MM.1S (cell line): ENCODE data around the gene RDH14.

Experiments
- DNase-seq: peaks from one replicate; pipeline ENCODE4 v3.0.0-alpha.2; 2015
- H2AFZ ChIP-seq: fragments of 300-600 bp; sonication (generic); 2 replicates; pipeline ENCODE4 v1.6.0; 2016; ENCODE audit warnings: antibody characterized with exemption, low read length
- H3F3A ChIP-seq: fragments of 300-600 bp; sonication (generic); 2 replicates; pipeline ENCODE4 v1.6.1; 2016; ENCODE audit warnings: mild to moderate bottlenecking, antibody characterized with exemption, low read length, moderate library complexity, mixed read lengths; ENCODE audit not compliant: insufficient read depth
- H3K27ac ChIP-seq: fragments of 300-600 bp; sonication (generic); 2 replicates; pipeline ENCODE4 v1.5.1; 2016; ENCODE audit warnings: mild to moderate bottlenecking, low read length
- H3K27me3 ChIP-seq: fragments of 300-600 bp; sonication (generic); replicated peaks from 2 replicates; pipeline ENCODE4 v1.6.0; 2016; ENCODE audit warnings: low read length; ENCODE audit not compliant: insufficient read depth
- H3K36me3 ChIP-seq: fragments of 300-600 bp; sonication (generic); replicated peaks from 2 replicates; pipeline ENCODE4 v1.6.1; 2016; ENCODE audit warnings: mild to moderate bottlenecking, low read length, mixed read lengths; ENCODE audit not compliant: insufficient read depth
- H3K4me1 ChIP-seq: fragments of 300-600 bp; sonication (generic); 2 replicates; pipeline ENCODE4 v1.6.1; 2016; ENCODE audit warnings: low read length, mixed read lengths
- H3K4me2 ChIP-seq: fragments of 300-600 bp; sonication (generic); 2 replicates; pipeline ENCODE4 v1.6.0; 2016; ENCODE audit warnings: low read depth, low read length
- H3K4me3 ChIP-seq: fragments of 300-600 bp; sonication (generic); 2 replicates; pipeline ENCODE4 v1.5.1; 2016; ENCODE audit warnings: low read length, mixed read lengths
- H3K79me2 ChIP-seq: fragments of 300-600 bp; sonication (generic); 2 replicates; pipeline ENCODE4 v1.6.1; 2016; ENCODE audit warnings: mixed run types, low read length, mixed read lengths
- H3K9ac ChIP-seq: fragments of 300-600 bp; sonication (generic); 2 replicates; pipeline ENCODE4 v1.6.1; 2016; ENCODE audit warnings: low read length, mixed read lengths
- H3K9me2 ChIP-seq: fragments of 300-600 bp; sonication (generic); replicated peaks from 2 replicates; pipeline ENCODE4 v1.6.1; 2016; ENCODE audit warnings: mild to moderate bottlenecking, low read length, mixed read lengths; ENCODE audit not compliant: insufficient read depth
- H3K9me3 ChIP-seq: fragments of 300-600 bp; sonication (generic); replicated peaks from 2 replicates; pipeline ENCODE4 v1.6.1; 2016; ENCODE audit warnings: mild to moderate bottlenecking, low read length, mixed read lengths; ENCODE audit not compliant: insufficient read depth
- H4K20me1 ChIP-seq: fragments of 300-600 bp; sonication (generic); 2 replicates; pipeline ENCODE4 v1.6.1; 2016; ENCODE audit warnings: mild to moderate bottlenecking, low read length, moderate library complexity, mixed read lengths; ENCODE audit not compliant: insufficient read depth
- EZH2 ChIP-seq: fragments of 300-600 bp; sonication (generic); optimal IDR thresholded peaks from 2 replicates; pipeline ENCODE3; 2017; ENCODE audit warnings: low read depth, mild to moderate bottlenecking, antibody characterized with exemption, low read length, mixed read lengths
- EZH2phosphoT487 ChIP-seq: fragments of 300-600 bp; sonication (generic); IDR thresholded peaks from 2 replicates; pipeline ENCODE4 v1.6.1; 2018; ENCODE audit warnings: antibody characterized with exemption, low read length
- TF ChIP-seq, protein P1 (sequence below): fragments of 300-600 bp; sonication (generic); IDR thresholded peaks from 2 replicates; pipeline ENCODE4 v1.5.1; 2016; ENCODE audit warnings: antibody characterized with exemption, low read length, mixed read lengths

Gene RDH14

DNA sequence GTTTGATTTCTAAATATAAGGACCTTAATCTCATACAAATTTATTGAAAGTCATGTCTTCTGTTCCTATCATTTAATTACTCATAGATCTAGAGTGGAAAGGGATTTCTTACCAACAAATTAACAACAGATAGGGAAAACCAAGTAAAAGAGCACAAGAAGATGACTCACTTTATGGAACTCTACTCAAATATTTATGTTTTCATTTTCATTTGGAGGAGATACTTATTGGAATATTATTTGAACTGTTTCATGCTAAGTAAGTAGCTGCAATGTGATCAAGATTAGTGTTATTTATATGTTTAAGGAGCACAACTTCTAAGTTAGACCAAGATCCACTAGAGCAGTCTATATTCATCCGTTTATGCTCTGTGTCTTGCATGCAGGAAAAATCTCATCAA, 27.6 kb upstream of the RDH14 start:
- Histone ChIP-seq H4K20me1 (no peaks in the 10 kb centered on the region), H3K9ac (no peak overlapping the region), H3K9me3 (no peaks in the 10 kb centered on the region), H3K79me2 (no peaks in the 10 kb centered on the region), H3K4me3 (no peak overlapping the region), H2AFZ (no peak overlapping the region), H3K9me2 (no peaks in the 10 kb centered on the region), H3F3A (no peaks in the 10 kb centered on the region), H3K27ac (no peak overlapping the region), H3K4me1 (no peaks in the 10 kb centered on the region), H3K4me2 (no peak overlapping the region), H3K36me3 (no peaks in the 10 kb centered on the region), H3K27me3 (no peaks in the 10 kb centered on the region)
- DNase-seq: no peak
- TF ChIP-seq EZH2: no peak

DNA sequence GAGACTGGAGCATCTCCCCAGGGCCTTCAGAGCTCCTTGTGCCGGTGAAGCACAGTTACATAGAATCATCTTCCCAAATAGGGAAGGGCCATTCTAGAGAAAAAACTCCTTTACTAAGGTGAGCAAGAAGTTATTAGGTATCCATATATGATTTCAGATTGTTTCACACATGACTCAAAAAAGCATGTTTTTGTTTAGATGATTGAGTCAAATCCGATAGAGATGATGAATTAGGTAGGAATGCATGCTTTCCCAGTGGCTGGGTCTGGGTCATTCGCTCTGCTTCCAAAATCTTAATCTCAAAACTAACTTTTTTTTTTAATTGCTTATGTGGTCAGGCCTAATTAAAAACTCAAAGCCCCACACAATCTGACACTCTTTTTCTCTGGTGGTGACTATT, 25.1 kb upstream of the RDH14 start:
- H3K4me2 ChIP-seq: no peak overlapping the region
- no peaks in the 10 kb centered on the region for H3K4me1 ChIP-seq
- H4K20me1 ChIP-seq: no peaks in the 10 kb centered on the region
- H3K9me2 ChIP-seq: no peaks in the 10 kb centered on the region
- H3K27ac ChIP-seq: no peak overlapping the region
- H3F3A ChIP-seq: no peaks in the 10 kb centered on the region
- no peaks in the 10 kb centered on the region for H3K79me2 ChIP-seq
- no peak for DNase-seq
- no peak overlapping the region for H2AFZ ChIP-seq
- no peaks in the 10 kb centered on the region for H3K36me3 ChIP-seq
- no peaks in the 10 kb centered on the region for H3K9me3 ChIP-seq
- TF ChIP-seq EZH2: no peak
- no peak for TF ChIP-seq EZH2phosphoT487
- TF ChIP-seq, protein P1, sequence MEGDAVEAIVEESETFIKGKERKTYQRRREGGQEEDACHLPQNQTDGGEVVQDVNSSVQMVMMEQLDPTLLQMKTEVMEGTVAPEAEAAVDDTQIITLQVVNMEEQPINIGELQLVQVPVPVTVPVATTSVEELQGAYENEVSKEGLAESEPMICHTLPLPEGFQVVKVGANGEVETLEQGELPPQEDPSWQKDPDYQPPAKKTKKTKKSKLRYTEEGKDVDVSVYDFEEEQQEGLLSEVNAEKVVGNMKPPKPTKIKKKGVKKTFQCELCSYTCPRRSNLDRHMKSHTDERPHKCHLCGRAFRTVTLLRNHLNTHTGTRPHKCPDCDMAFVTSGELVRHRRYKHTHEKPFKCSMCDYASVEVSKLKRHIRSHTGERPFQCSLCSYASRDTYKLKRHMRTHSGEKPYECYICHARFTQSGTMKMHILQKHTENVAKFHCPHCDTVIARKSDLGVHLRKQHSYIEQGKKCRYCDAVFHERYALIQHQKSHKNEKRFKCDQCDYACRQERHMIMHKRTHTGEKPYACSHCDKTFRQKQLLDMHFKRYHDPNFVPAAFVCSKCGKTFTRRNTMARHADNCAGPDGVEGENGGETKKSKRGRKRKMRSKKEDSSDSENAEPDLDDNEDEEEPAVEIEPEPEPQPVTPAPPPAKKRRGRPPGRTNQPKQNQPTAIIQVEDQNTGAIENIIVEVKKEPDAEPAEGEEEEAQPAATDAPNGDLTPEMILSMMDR: no peak
- no peak overlapping the region for H3K9ac ChIP-seq
- H3K4me3 ChIP-seq: no peak overlapping the region
- no peaks in the 10 kb centered on the region for H3K27me3 ChIP-seq

DNA sequence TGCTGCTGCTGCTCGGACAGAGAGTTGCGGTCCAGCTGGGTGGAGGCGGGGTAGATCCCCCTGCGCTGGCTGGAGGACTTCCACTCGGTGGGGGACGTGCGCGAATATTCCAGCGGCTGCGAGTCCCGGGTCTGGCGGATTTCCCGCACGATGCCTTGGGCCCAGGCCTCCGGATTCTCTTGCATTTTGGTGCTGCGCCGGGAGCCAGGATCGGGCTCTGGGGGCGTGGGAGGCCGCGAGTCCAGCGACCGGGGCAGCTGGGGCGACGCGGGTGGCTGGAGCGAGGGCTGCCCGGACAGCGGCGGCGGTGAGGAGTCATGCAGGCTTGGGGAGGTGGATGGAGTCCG, 24.1 kb upstream of the RDH14 start:
- no peak for TF ChIP-seq EZH2
- no peak for TF ChIP-seq EZH2phosphoT487
- TF ChIP-seq, protein P1: no peak
- no peaks in the 10 kb centered on the region for H3K79me2 ChIP-seq

DNA sequence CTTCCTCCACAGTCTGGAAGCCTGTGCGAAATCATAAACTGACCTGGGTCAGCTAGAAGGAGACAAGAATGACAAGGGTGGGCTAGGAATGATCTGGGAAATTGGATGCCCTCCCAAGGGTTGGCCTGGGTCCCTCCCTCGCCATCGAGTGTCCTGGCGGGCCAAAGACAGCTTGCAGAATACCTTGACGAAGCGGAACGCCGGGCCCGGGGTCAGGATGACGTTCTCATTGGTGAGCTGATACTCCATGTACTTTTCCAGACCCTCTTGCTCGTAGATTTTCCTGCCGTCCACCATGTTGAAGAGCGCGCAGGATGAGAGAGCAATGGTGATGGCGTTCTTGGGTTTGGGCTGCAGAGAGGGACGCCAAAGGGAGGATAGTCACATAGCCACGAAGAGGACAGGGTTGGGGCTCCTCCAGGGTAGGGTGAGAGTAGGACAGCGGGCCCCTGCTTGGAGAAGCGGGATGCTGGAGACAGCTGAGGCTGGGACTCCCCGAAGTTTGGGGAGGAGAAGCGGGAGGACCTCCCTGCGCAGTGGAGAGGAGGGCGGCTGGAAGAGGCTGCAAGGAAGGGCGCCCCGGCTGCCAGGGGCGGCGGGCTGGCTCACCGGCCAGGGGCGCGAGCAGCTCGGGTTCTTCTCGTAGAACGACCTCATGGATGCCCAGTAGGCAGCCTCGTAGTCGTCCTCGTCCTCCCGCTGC, 23.6 kb upstream of the RDH14 start:
- no peaks in the 10 kb centered on the region for H3K9me3 ChIP-seq
- H3K4me1 ChIP-seq: no peaks in the 10 kb centered on the region
- no peaks in the 10 kb centered on the region for H4K20me1 ChIP-seq

More for the DNA sequence above, 24.1 kb upstream of the RDH14 start:
- DNase-seq: no peak
- Histone ChIP-seq H3K4me1 (no peaks in the 10 kb centered on the region), H3F3A (no peaks in the 10 kb centered on the region), H3K9me2 (no peaks in the 10 kb centered on the region), H3K27me3 (no peaks in the 10 kb centered on the region), H3K27ac (no peak overlapping the region), H3K36me3 (no peaks in the 10 kb centered on the region), H3K4me2 (no peak overlapping the region), H3K9me3 (no peaks in the 10 kb centered on the region), H2AFZ (no peak overlapping the region), H4K20me1 (no peaks in the 10 kb centered on the region), H3K9ac (no peak overlapping the region), H3K4me3 (no peak overlapping the region)

More for the DNA sequence above, 23.6 kb upstream of the RDH14 start:
- no peak for TF ChIP-seq EZH2
- TF ChIP-seq, protein P1: no peak
- no peak for TF ChIP-seq EZH2phosphoT487
- no peaks in the 10 kb centered on the region for H3F3A ChIP-seq
- no peak overlapping the region for H3K9ac ChIP-seq
- H3K79me2 ChIP-seq: no peaks in the 10 kb centered on the region
- no peaks in the 10 kb centered on the region for H3K9me2 ChIP-seq
- no peak overlapping the region for H3K27ac ChIP-seq
- DNase-seq: no peak
- no peak overlapping the region for H3K4me3 ChIP-seq
- H3K27me3 ChIP-seq: no peaks in the 10 kb centered on the region
- no peak overlapping the region for H2AFZ ChIP-seq
- H3K36me3 ChIP-seq: no peaks in the 10 kb centered on the region
- no peak overlapping the region for H3K4me2 ChIP-seq
